ENCODE measurements around the gene SFXN2.

- no peak for TF ChIP-seq CTCF (IDR thresholded peaks at IDR 0.05; ENCODE audit: insufficient read depth, low read depth, low read length)
- TF ChIP-seq EZH2 (IDR thresholded peaks at IDR 0.05; ENCODE audit: insufficient read depth, low read length) = no peak
Measured at GRCh38 chr10:102674566-102674965, 39.9 kb upstream of the SFXN2 start.
